ENCODE data around the gene SLC8A1. TPM values are rescaled to one million over a fixed set of nuclear protein-coding genes. Genes with fewer than 3 reads are reported as not detected.

Gene SLC8A1
- total RNA-seq, 6 donors from 2014 or later: 21.8 to 58.6 (median 25.3) TPM

GRCh38 chr2:40255103-40255502 lies 196.8 kb downstream of the SLC8A1 start:
- Histone ChIP-seq H3K27ac (no peak overlapping the region), H3K27me3 (no peaks in the 10 kb centered on the region), H3K36me3 (no peaks in the 10 kb centered on the region), H3K9me3 (no peaks in the 10 kb centered on the region), H3K4me3 (no peak overlapping the region), H3K4me1 (no peaks in the 10 kb centered on the region)
- ATAC-seq (ENCODE audit: low FRiP score in 2 of 2): no peak
- no peak for TF ChIP-seq CTCF (IDR thresholded peaks at IDR 0.05)
- no peak for TF ChIP-seq POLR2AphosphoS5 (IDR thresholded peaks at IDR 0.05)
- no peak for TF ChIP-seq POLR2A (IDR thresholded peaks at IDR 0.05)
- no peak for TF ChIP-seq EP300 (IDR thresholded peaks at IDR 0.05)
- DNase-seq: no peak

GRCh38 chr2:40254611-40255010 lies 197.3 kb downstream of the SLC8A1 start:
- Histone ChIP-seq H3K4me3 (no peak overlapping the region), H3K9me3 (no peaks in the 10 kb centered on the region), H3K27ac (no peak overlapping the region), H3K27me3 (no peaks in the 10 kb centered on the region), H3K36me3 (no peaks in the 10 kb centered on the region), H3K4me1 (no peaks in the 10 kb centered on the region)
- TF ChIP-seq CTCF (IDR thresholded peaks at IDR 0.05) (no peak), POLR2A (IDR thresholded peaks at IDR 0.05) (no peak), POLR2AphosphoS5 (IDR thresholded peaks at IDR 0.05) (no peak), EP300 (IDR thresholded peaks at IDR 0.05) (no peak)
- DNase-seq: no peak
- ATAC-seq (ENCODE audit: low FRiP score in 2 of 2): no peak
- WGBS, 2 donors: 96 to 100% methylated on average over 1 of the region's 1 CpG

GRCh38 chr2:40251137-40251536 lies 200.8 kb downstream of the SLC8A1 start:
- H3K9me3 ChIP-seq: no peaks in the 10 kb centered on the region
- no peak overlapping the region for H3K27ac ChIP-seq
- H3K36me3 ChIP-seq: no peaks in the 10 kb centered on the region
- no peak overlapping the region for H3K4me3 ChIP-seq
- no peak for ATAC-seq (ENCODE audit: low FRiP score in 2 of 2)
- DNase-seq: no peak
- no peaks in the 10 kb centered on the region for H3K27me3 ChIP-seq
- 31 to 37% methylated on average over 2 of the region's 2 CpGs for WGBS, 2 donors
- TF ChIP-seq POLR2A (IDR thresholded peaks at IDR 0.05) (no peak), EP300 (IDR thresholded peaks at IDR 0.05) (no peak)
- no peaks in the 10 kb centered on the region for H3K4me1 ChIP-seq

GRCh38 chr2:40249577-40249976 lies 202.3 kb downstream of the SLC8A1 start:
- ATAC-seq (ENCODE audit: low FRiP score in 2 of 2) (no peak), DNase-seq (no peak)
- H3K4me1 ChIP-seq: no peaks in the 10 kb centered on the region
- no peak overlapping the region for H3K4me3 ChIP-seq
- H3K9me3 ChIP-seq: no peaks in the 10 kb centered on the region
- no peak overlapping the region for H3K27ac ChIP-seq
- 54 to 61% methylated on average over 2 of the region's 2 CpGs for WGBS, 2 donors
- TF ChIP-seq CTCF (IDR thresholded peaks at IDR 0.05) (no peak), POLR2A (IDR thresholded peaks at IDR 0.05) (no peak), EP300 (IDR thresholded peaks at IDR 0.05) (no peak), POLR2AphosphoS5 (IDR thresholded peaks at IDR 0.05) (no peak)
- no peaks in the 10 kb centered on the region for H3K27me3 ChIP-seq
- no peaks in the 10 kb centered on the region for H3K36me3 ChIP-seq

GRCh38 chr2:40248294-40248693 lies 203.6 kb downstream of the SLC8A1 start:
- TF ChIP-seq POLR2AphosphoS5 (IDR thresholded peaks at IDR 0.05): no peak
- TF ChIP-seq CTCF (IDR thresholded peaks at IDR 0.05): no peak
- TF ChIP-seq EP300 (IDR thresholded peaks at IDR 0.05): no peak
- TF ChIP-seq POLR2A (IDR thresholded peaks at IDR 0.05): no peak
- WGBS, 2 donors: 90 to 100% methylated on average over 1 of the region's 1 CpG
- DNase-seq (no peak), ATAC-seq (ENCODE audit: low FRiP score in 2 of 2) (no peak)
- no peaks in the 10 kb centered on the region for H3K27me3 ChIP-seq
- no peak overlapping the region for H3K4me3 ChIP-seq
- H3K4me1 ChIP-seq: peaks cover 0 to 9% (median 3%) of the 10 kb centered on the region in 4 donors
- H3K27ac ChIP-seq: no peak overlapping the region
- H3K9me3 ChIP-seq: no peaks in the 10 kb centered on the region
- H3K36me3 ChIP-seq: no peaks in the 10 kb centered on the region

All from upper lobe of left lung (tissue), 6 donors.